H1 (cell line): ENCODE measurements around the gene DOCK1. TPM values are rescaled to one million over a fixed set of nuclear protein-coding genes. Genes with fewer than 3 reads are reported as not detected.

Source experiments
- CTCF ChIA-PET: fragments of 300-600 bp; sonication (Branson Sonifier 250); formaldehyde crosslinking; loops from one replicate; lab custom pipeline; 2021; ENCODE audit not compliant: partially characterized antibody; lab: Charles Lee
- POLR2A ChIA-PET: fragments of 300-600 bp; sonication (Branson Sonifier 250); formaldehyde crosslinking; loops from one replicate; lab custom pipeline; 2021; ENCODE audit warnings: inconsistent platforms; ENCODE audit not compliant: partially characterized antibody; lab: Charles Lee
- DNase-seq, 2 experiments: peaks; one replicate each; pipeline versions ENCODE4 v3.0.0 to v3.0.0-alpha.2; 2010 to 2022; ENCODE audit warnings: low spot score in 2 of 2, low read depth in 1 of 2, mixed read lengths in 1 of 2
- FAIRE-seq: peaks from 2 replicates; lab custom pipeline; 2011; peaks lifted over from hg19 to GRCh38; lab: Jason Lieb, UNC
- H2AFZ ChIP-seq: 2 replicates; pipeline ENCODE4 v1.8.1; 2012; ENCODE audit warnings: low read length, inconsistent platforms
- H2AK5ac ChIP-seq: 2 replicates; pipeline ENCODE4 v1.6.1; 2013; ENCODE audit warnings: low read depth, low read length
- H2BK120ac ChIP-seq: replicated peaks from 2 replicates; pipeline ENCODE3; 2013; ENCODE audit warnings: low read depth, low read length, inconsistent platforms
- H2BK12ac ChIP-seq: 2 replicates; pipeline ENCODE4 v1.6.1; 2013; ENCODE audit warnings: low read depth, low read length
- H2BK15ac ChIP-seq: 2 replicates; pipeline ENCODE4 v1.6.1; 2013; ENCODE audit warnings: low read length
- H2BK20ac ChIP-seq: 2 replicates; pipeline ENCODE4 v1.6.1; 2013; ENCODE audit warnings: low read length
- H2BK5ac ChIP-seq: 2 replicates; pipeline ENCODE4 v1.6.1; 2013; ENCODE audit warnings: low read depth, low read length
- H3K14ac ChIP-seq: 2 replicates; pipeline ENCODE4 v1.6.1; 2013; ENCODE audit warnings: inconsistent platforms; ENCODE audit not compliant: insufficient read length
- H3K18ac ChIP-seq: 2 replicates; pipeline ENCODE4 v1.6.1; 2013; ENCODE audit warnings: low read length; ENCODE audit errors: extremely low read depth
- H3K23ac ChIP-seq: 2 replicates; pipeline ENCODE4 v1.6.1; 2013; ENCODE audit warnings: inconsistent platforms; ENCODE audit not compliant: insufficient read length
- H3K23me2 ChIP-seq: 2 replicates; pipeline ENCODE4 v1.6.1; 2013; ENCODE audit warnings: low read depth, low read length
- H3K27ac ChIP-seq: 2 replicates; pipeline ENCODE4 v1.6.1; 2011; ENCODE audit warnings: low read depth, low read length, inconsistent platforms
- H3K27me3 ChIP-seq, 4 experiments: replicated peaks in 1 of 4; 1 replicate in 1 of 4; 2 replicates in 3 of 4; pipeline versions ENCODE4 v1.6.1 to v1.8.1; 2011 to 2013; ENCODE audit warnings: low read length in 3 of 4, mild to moderate bottlenecking in 3 of 4, inconsistent platforms in 2 of 4, mixed read lengths in 2 of 4, moderate library complexity in 1 of 4; ENCODE audit not compliant: control insufficient read depth in 3 of 4, insufficient read depth in 3 of 4; ENCODE audit errors: extremely low read depth in 1 of 4
- H3K36me3 ChIP-seq, 4 experiments: 2 replicates each; pipeline versions ENCODE4 v1.6.1 to v1.8.1; 2011 to 2013; ENCODE audit warnings: mild to moderate bottlenecking in 4 of 4, low read length in 3 of 4, moderate library complexity in 2 of 4, control low read depth in 1 of 4, inconsistent platforms in 1 of 4; ENCODE audit not compliant: insufficient read depth in 4 of 4, control insufficient read depth in 2 of 4
- H3K4ac ChIP-seq: replicated peaks from 2 replicates; pipeline ENCODE3; 2013; ENCODE audit warnings: low read length, low read depth, mixed read lengths, inconsistent platforms; ENCODE audit not compliant: insufficient read length
- H3K4me1 ChIP-seq, 4 experiments: replicated peaks in 1 of 4; 1 replicate in 1 of 4; 2 replicates in 3 of 4; pipeline versions ENCODE4 v1.6.1 to v1.8.1; 2011 to 2013; ENCODE audit warnings: low read length in 3 of 4, inconsistent platforms in 2 of 4, mixed read lengths in 1 of 4; ENCODE audit not compliant: insufficient read depth in 4 of 4, control insufficient read depth in 3 of 4
- H3K4me2 ChIP-seq, 2 experiments: 2 replicates each; pipeline versions ENCODE4 v1.6.1 to v1.8.1; 2011 to 2013; ENCODE audit warnings: low read depth in 2 of 2, low read length in 2 of 2, control low read depth in 1 of 2, inconsistent platforms in 1 of 2, mild to moderate bottlenecking in 1 of 2; ENCODE audit not compliant: insufficient read depth in 1 of 2
- H3K4me3 ChIP-seq, 4 experiments: fragments of 200-600, 300-600 bp in 1 of 4; sonication (generic), shearing (Covaris generic), sonication (Bioruptor Twin) in 1 of 4; 2 replicates each; pipeline versions ENCODE4 v1.5.1 to v1.8.1; 2011 to 2016; ENCODE audit warnings: low read length in 4 of 4, low read depth in 3 of 4, control low read depth in 2 of 4, inconsistent platforms in 2 of 4, mild to moderate bottlenecking in 2 of 4, mixed read lengths in 1 of 4, moderate library complexity in 1 of 4; ENCODE audit not compliant: insufficient read depth in 2 of 4; ENCODE audit errors: extremely low read depth in 1 of 4
- H3K56ac ChIP-seq: replicated peaks from 2 replicates; pipeline ENCODE3; 2013; ENCODE audit warnings: low read depth, mild to moderate bottlenecking, mixed read lengths, low read length, inconsistent platforms; ENCODE audit not compliant: insufficient read length
- H3K79me1 ChIP-seq: 2 replicates; pipeline ENCODE4 v1.6.1; 2013; ENCODE audit warnings: low read depth, low read length, control low read depth
- H3K79me2 ChIP-seq, 2 experiments: 2 replicates each; pipeline versions ENCODE4 v1.6.1 to v1.8.1; 2012 to 2013; ENCODE audit warnings: low read length in 2 of 2, mild to moderate bottlenecking in 2 of 2, inconsistent platforms in 1 of 2; ENCODE audit not compliant: insufficient read depth in 2 of 2, control insufficient read depth in 1 of 2
- H3K9ac ChIP-seq, 4 experiments: replicated peaks in 1 of 4; 1 replicate in 1 of 4; 2 replicates in 3 of 4; pipeline versions ENCODE4 v1.6.1 to v1.8.1; 2011 to 2013; ENCODE audit warnings: low read depth in 3 of 4, low read length in 3 of 4, control low read depth in 2 of 4, mild to moderate bottlenecking in 2 of 4, moderate library complexity in 2 of 4, inconsistent platforms in 1 of 4; ENCODE audit errors: extremely low read depth in 1 of 4
- H3K9me3 ChIP-seq, 2 experiments: 2 replicates each; pipeline versions ENCODE4 v1.6.1 to v1.8.1; 2012 to 2013; ENCODE audit warnings: mild to moderate bottlenecking in 2 of 2, moderate library complexity in 2 of 2, control low read depth in 1 of 2, inconsistent platforms in 1 of 2, low read depth in 1 of 2, low read length in 1 of 2, mixed read lengths in 1 of 2; ENCODE audit not compliant: insufficient read depth in 2 of 2
- H4K20me1 ChIP-seq, 2 experiments: replicated peaks in 1 of 2; 2 replicates each; pipeline versions ENCODE3 to v1.8.1; 2011 to 2013; ENCODE audit warnings: inconsistent platforms in 2 of 2, low read length in 2 of 2, mild to moderate bottlenecking in 1 of 2; ENCODE audit not compliant: insufficient read depth in 2 of 2, control insufficient read depth in 1 of 2
- H4K5ac ChIP-seq: 2 replicates; pipeline ENCODE4 v1.6.1; 2013; ENCODE audit warnings: low read length, low read depth, mixed read lengths, inconsistent platforms; ENCODE audit not compliant: insufficient read length
- H4K8ac ChIP-seq: 2 replicates; pipeline ENCODE4 v1.8.0; 2013; ENCODE audit warnings: mild to moderate bottlenecking, moderate library complexity, low read length, inconsistent platforms; ENCODE audit not compliant: insufficient read depth; ENCODE audit errors: extremely low read depth
- H4K91ac ChIP-seq: replicated peaks from 2 replicates; pipeline ENCODE3; 2013; ENCODE audit warnings: low read length, mixed read lengths, inconsistent platforms; ENCODE audit not compliant: insufficient read length
- CBX8 ChIP-seq: fragments of 300-800, 300-1000 bp; sonication (generic); IDR thresholded peaks from 2 replicates; pipeline ENCODE4 v1.7.1; 2016; ENCODE audit warnings: low read depth, low read length, borderline replicate concordance
- CHD1 ChIP-seq: IDR thresholded peaks from 2 replicates; pipeline ENCODE4 v1.6.1; 2012; ENCODE audit warnings: low read depth, low read length, improper control_type of control experiment
- CREB1 ChIP-seq: IDR thresholded peaks from 2 replicates; pipeline ENCODE4 v1.6.1; 2012; ENCODE audit warnings: inconsistent platforms
- EZH2 ChIP-seq: fragments of 200-600 bp; sonication (generic); IDR thresholded peaks from 2 replicates; pipeline ENCODE4 v1.7.1; 2012; ENCODE audit warnings: low read depth, mild to moderate bottlenecking, moderate library complexity, low read length, inconsistent platforms; ENCODE audit not compliant: severe bottlenecking
- GTF2F1 ChIP-seq: IDR thresholded peaks from 2 replicates; pipeline ENCODE4 v1.6.1; 2012; ENCODE audit warnings: low read depth, low read length, improper control_type of control experiment, borderline replicate concordance
- JUN ChIP-seq: IDR thresholded peaks from 2 replicates; pipeline ENCODE4 v1.6.1; 2011; ENCODE audit warnings: low read depth, mild to moderate bottlenecking, improper control_type of control experiment, low read length
- KDM4A ChIP-seq: IDR thresholded peaks from one replicate; pipeline ENCODE4 v1.7.1; 2012; ENCODE audit warnings: low read depth, mild to moderate bottlenecking, moderate library complexity, low read length, inconsistent platforms; ENCODE audit not compliant: severe bottlenecking
- NANOG ChIP-seq: IDR thresholded peaks from 2 replicates; pipeline ENCODE4 v1.6.1; 2011; ENCODE audit warnings: low read length, low read depth, mild to moderate bottlenecking, inconsistent platforms; ENCODE audit not compliant: insufficient read depth, poor library complexity, severe bottlenecking
- RXRA ChIP-seq: IDR thresholded peaks from 2 replicates; pipeline ENCODE4 v1.6.1; 2011; ENCODE audit warnings: low read depth, mild to moderate bottlenecking, low read length, moderate library complexity; ENCODE audit not compliant: insufficient read depth
- SIRT6 ChIP-seq: IDR thresholded peaks from one replicate; pipeline ENCODE4 v1.7.1; 2012; ENCODE audit warnings: low read length, inconsistent platforms
- YY1 ChIP-seq: IDR thresholded peaks from 2 replicates; pipeline ENCODE4 v1.6.1; 2011; ENCODE audit warnings: low read depth, mild to moderate bottlenecking, low read length
- WGBS, 2 experiments: shearing (Covaris generic) in 1 of 2; methylation state at CpG; one replicate each; pipeline versions ENCODE4 v1.1.6 to v1.1.7; 2013 to 2015; ENCODE audit warnings: low lambda C conversion rate in 2 of 2, mixed read lengths in 2 of 2, inconsistent platforms in 1 of 2, low coverage in 1 of 2, missing lambda C conversion rate in 1 of 2; ENCODE audit not compliant: insufficient replicate concordance in 2 of 2, insufficient coverage in 1 of 2, insufficient read length in 1 of 2; ENCODE audit errors: extremely low coverage in 1 of 2, missing lambda C conversion rate in 1 of 2; 5-methylcytosine and 5-hydroxymethylcytosine counted together
- polyA plus RNA-seq, 7 experiments: library from polyadenylated mRNA; depleted of rRNA in 3 of 7; stranded (reverse) in 5 of 7; unstranded in 2 of 7; fragments of >200 nt in 5 of 7; fragments of 200-250 nt in 2 of 7; gene quantifications; 1 replicate in 5 of 7; 2 replicates in 1 of 7; 4 replicates in 1 of 7; pipeline versions ENCODE4 v1.2.1 to v1.2.3, GENCODE V29; 2011 to 2013; ENCODE audit warnings: missing spikeins in 2 of 7, mixed read lengths in 2 of 7
- total RNA-seq: library from RNA; stranded (reverse); fragmentation: NEBNext Ultra II Directional; extraction: Animal tissue kit (Norgen Biotek cat#: 25700); gene quantifications from 2 replicates; pipeline ENCODE4 v1.2.1, GENCODE V29; 2021
- TF ChIP-seq, protein P1 (sequence below): IDR thresholded peaks from 2 replicates; pipeline ENCODE4 v1.6.1; 2012; ENCODE audit warnings: low read length, inconsistent platforms

Gene DOCK1
- total and polyA plus RNA-seq, 2 of the 8 experiments (the other 6 are each of a cell fraction or from before 2014, with no cell fraction given) = 11.6 to 53.0 TPM

DNA sequence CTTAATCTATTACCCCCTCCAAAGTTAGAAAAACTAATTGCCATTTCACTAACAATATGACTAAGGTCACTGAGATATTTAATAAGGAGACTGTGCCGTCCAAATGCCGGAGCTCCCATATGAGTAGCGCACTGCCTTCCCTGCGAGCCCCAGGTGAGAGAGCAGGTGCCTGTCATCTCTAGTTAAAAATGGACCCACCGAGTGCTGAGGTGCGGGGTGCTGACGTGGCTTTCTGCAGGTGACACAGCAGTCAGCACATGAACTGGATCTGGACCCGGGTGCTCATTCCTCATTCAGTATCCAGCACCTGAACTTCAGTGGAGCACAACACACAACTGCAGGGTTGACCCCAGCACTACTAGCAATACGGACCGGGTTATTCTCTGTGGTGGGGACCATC lies 505.8 kb downstream of the DOCK1 start:
- no peak overlapping the region for H4K8ac ChIP-seq
- no peak overlapping the region for H2AFZ ChIP-seq
- POLR2A ChIA-PET = no interaction called here
- H2BK12ac ChIP-seq = no peak overlapping the region
- H3K18ac ChIP-seq = no peak overlapping the region
- no peak overlapping the region for H3K4me3 ChIP-seq
- H4K5ac ChIP-seq = no peak overlapping the region
- H3K4ac ChIP-seq = no peak overlapping the region
- H2BK20ac ChIP-seq = no peak overlapping the region
- no peaks in the 10 kb centered on the region for H3K27me3 ChIP-seq
- H3K9ac ChIP-seq = no peak overlapping the region
- TF ChIP-seq SIRT6 = no peak
- TF ChIP-seq YY1 = no peak
- TF ChIP-seq JUN = no peak
- no peak for TF ChIP-seq NANOG
- TF ChIP-seq CHD1 = no peak
- TF ChIP-seq CBX8 = no peak
- TF ChIP-seq KDM4A = no peak
- TF ChIP-seq, protein P1, sequence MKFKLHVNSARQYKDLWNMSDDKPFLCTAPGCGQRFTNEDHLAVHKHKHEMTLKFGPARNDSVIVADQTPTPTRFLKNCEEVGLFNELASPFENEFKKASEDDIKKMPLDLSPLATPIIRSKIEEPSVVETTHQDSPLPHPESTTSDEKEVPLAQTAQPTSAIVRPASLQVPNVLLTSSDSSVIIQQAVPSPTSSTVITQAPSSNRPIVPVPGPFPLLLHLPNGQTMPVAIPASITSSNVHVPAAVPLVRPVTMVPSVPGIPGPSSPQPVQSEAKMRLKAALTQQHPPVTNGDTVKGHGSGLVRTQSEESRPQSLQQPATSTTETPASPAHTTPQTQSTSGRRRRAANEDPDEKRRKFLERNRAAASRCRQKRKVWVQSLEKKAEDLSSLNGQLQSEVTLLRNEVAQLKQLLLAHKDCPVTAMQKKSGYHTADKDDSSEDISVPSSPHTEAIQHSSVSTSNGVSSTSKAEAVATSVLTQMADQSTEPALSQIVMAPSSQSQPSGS = no peak
- TF ChIP-seq EZH2 = no peak
- TF ChIP-seq RXRA = no peak
- no peak for TF ChIP-seq CREB1
- TF ChIP-seq GTF2F1 = no peak
- H3K27ac ChIP-seq = no peak overlapping the region
- WGBS, 2 experiments = 92% methylated on average over 10 of the region's 10 CpGs; no CpG with 5 or more reads in 1 of the 2 experiments
- H3K79me2 ChIP-seq = no peaks in the 10 kb centered on the region
- no peaks in the 10 kb centered on the region for H4K20me1 ChIP-seq
- no peak overlapping the region for H2BK5ac ChIP-seq
- no peaks in the 10 kb centered on the region for H3K23me2 ChIP-seq
- H3K4me1 ChIP-seq = no peaks in the 10 kb centered on the region
- no peak overlapping the region for H3K23ac ChIP-seq
- CTCF ChIA-PET = no interaction called here
- no peak overlapping the region for H3K4me2 ChIP-seq
- H2AK5ac ChIP-seq = no peak overlapping the region
- no peak overlapping the region for H3K56ac ChIP-seq
- FAIRE-seq (no peak), DNase-seq (no peak)
- no peaks in the 10 kb centered on the region for H3K9me3 ChIP-seq
- no peak overlapping the region for H3K14ac ChIP-seq
- no peak overlapping the region for H2BK15ac ChIP-seq
- peaks cover 0 to 7% (median 0%) of the 10 kb centered on the region in 4 experiments; a peak in 1 of 8 replicates for H3K36me3 ChIP-seq
- no peaks in the 10 kb centered on the region for H3K79me1 ChIP-seq
- no peak overlapping the region for H4K91ac ChIP-seq
- H2BK120ac ChIP-seq = no peak overlapping the region
